Astrocyte of the hippocampus (primary cell): Measurements from ENCODE around the gene AUNIP.

Source experiments
- DNase-seq: peaks from one replicate; pipeline ENCODE4 v3.0.0; 2011; ENCODE audit warnings: low read depth, low spot score

The AUNIP gene

DNA sequence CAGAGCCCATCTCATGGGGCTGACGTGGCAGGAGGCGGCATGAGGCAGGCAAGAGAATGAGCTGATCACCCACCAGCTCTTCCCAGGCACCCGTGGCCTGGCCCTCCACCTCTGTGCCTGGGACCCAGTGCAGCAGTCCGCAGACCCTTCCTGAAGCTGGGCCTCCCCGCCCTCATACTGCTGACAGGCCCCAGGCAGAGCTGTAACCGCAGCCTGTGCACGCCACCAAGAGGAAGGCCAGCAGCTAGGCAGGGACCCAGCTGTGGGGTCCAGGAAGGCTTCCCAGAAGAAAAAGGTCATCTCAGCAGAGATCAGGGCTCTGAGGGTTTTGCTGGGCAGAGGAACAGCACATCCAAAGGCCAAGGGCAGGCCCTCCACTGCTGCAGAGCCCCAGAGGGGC lies 49.3 kb downstream of the AUNIP start:
- DNase-seq, result no peak

DNA sequence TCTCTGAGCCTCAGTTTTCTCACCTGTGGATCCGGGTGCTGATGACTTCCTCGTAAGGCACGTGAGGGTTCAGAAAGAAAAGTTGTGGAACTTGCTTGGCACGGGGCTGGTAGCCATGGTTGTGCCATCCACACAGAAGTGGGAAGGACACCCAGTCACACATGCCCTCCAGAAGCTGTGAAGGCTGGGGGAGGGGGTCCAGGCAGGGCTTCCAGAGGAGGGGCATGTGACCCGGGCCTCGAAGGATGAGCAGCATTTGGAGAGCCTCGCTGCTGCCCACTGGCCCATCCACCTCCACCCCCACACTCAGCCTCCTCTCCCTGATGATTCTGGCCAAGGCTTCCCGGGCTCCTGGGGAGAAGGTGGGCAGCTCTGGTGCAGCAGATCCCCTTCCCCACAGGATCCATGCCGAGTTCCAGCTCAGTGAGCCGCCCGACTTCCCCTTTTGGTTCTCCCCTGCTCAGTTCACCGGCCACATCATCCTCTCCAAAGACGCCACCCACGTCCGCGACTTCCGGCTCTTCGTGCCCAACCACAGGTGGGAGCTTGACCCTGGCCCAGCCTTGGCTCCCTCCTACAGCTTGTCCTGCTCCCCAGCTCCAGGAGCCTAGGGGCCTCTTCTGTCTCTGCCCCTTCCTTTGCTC lies 49.9 kb downstream of the AUNIP start:
- DNase-seq, result no peak

DNA sequence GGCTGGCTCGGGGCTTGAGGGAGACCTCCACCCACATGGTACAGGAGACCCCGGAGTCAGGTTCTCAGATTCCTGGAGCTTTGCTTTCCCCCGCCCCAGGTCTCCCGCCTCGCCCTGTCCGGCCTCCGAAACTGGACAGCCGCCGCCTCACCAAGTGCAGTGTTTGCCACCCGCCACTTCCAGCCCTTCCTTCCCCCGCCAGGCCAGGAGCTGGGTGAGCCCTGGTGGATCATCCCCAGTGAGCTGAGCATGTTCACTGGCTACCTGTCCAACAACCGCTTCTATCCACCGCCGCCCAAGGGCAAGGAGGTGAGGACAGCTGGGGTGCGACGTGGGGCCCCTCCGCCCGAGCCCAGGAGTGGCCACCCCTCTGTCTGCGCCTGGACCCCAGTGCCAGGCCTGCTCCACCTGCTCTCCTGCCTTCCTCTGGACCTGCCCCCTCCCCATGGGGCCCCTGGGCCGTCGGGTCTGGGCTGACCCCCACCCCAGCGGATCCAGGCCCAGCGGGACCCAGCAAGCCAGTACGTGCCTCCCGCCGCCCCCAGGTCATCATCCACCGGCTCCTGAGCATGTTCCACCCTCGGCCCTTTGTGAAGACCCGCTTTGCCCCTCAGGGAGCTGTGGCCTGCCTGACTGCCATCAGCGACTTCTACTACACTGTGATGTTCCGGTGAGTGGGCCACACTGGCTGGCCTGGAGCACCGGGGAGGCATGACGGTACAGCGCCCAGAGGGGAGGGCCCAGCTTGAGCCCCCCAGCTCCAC lies 50.6 kb downstream of the AUNIP start:
- no peak for DNase-seq

DNA sequence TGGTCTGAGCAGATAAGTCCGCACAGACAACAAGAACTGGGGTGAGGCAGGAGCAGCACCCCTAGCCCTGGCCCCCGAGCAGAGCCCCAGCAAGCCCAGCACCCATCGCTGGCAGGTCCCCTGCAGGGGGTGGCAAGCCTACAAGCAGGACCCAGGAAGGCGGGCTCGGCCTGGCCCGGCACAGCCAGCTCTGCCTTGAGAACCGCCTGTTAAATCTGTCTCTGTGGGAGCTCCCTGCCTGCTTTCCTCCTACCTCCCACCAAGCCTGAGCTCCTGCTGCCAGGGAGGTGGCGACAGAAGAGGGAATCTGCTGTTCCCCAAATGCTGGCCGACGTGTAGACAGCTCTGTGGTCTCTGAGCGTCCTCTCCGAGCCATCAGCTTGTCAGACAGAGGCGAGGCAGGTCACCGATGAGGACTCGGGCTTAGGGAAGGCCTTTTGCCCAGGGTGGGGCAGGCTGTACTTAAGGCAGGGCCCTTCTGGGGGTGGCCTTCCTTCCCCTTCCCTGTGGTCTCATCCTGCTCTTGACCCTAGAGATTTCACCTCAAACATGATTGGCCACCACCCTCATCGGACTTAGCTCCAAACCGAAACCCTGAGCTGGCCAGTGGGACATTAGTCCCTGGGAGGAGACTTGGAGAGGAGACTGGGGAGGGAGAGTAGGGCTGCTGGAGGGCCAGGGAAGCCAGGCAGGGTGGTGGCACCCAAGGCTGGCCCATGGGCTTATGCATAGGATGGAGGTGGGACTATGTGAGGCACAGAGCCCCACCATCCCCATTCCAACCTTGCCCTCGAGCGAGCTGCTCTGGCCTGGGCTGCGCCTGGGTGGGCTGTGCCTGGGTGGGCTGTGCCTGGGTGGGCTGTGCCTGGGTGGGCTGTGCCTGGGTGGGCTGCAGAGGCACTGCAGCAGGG lies 51.5 kb downstream of the AUNIP start:
- DNase-seq, result no peak

DNA sequence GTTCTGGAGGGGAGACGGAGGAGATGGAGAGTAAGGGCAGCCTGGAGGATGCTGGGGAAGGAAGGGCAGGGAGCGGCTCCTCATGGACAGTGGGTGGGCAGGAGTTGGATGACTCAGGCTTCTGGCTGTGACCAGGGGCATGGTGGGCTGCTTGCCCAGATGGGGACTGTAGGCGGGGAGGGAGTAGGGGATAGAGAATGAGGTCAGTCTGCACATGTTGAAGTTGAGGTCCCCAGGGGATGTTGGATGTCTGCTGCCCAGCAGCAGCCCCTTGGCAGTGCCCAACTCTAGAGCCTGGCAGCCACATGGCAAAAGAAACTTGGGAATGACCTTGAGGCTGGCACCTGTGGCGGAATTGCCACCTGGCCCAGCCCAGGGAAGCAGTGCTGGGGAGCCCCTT lies 52.8 kb downstream of the AUNIP start:
- DNase-seq, result peak; percentile 80

DNA sequence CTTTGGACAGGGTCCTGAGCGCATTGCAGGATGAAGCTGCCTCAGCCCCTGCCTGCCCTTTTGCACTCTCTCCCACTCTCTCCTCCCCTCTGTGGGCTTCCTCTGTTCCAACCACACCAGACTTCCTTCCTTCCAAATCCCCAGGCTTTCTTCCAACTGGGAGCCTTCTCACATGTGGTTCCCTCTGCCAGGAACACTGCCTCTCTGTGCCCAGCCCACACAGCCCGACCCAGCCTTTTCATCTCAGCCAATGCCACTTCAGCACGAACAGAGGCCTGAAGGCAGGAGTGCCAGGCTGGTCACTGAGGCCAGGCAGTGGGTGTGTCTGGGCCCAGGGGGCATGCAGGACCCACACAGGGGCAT lies 53.4 kb downstream of the AUNIP start:
- peak; percentile 77 for DNase-seq

DNA sequence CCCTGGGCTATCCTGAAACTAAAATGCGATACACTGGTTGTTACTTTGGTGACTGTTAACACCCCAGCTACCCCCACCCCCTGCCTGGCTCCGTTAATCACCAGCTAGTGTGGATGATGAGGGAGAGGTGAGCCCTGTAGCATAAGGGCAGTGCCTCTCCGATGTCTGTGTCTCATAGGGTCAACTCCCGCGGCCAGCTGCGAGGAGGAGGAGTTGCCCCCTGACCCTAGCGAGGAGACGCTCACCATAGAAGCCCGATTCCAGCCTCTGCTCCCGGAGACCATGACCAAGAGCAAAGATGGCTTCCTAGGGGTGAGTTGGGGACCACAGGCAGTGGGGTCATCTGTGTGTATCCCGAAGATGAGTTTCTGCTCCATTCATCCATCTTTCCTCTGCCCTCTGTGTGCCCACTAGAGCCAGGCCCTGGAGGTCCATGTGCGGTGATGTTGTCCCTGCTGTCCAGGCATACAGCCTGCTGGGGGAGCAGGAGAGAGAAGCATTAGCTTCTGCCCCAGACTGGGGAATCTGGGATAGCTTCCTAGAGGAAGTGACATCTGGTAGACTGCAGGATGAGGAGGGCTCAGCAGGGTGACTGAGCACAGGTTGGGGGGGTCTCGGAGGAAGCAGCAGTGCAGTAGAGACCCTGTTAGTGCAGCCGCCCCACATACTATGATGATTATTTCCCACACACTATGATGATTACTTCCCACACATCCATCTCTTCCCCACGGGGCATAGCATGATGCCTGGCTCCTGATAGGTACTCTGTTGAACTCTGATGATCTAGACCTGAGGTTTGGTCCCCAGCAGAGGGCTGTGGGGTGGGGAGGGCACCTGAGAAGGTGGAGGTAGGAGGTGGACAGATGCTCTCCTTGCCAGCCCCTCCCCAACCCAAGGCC lies 54.0 kb downstream of the AUNIP start:
- DNase-seq, result no peak

DNA sequence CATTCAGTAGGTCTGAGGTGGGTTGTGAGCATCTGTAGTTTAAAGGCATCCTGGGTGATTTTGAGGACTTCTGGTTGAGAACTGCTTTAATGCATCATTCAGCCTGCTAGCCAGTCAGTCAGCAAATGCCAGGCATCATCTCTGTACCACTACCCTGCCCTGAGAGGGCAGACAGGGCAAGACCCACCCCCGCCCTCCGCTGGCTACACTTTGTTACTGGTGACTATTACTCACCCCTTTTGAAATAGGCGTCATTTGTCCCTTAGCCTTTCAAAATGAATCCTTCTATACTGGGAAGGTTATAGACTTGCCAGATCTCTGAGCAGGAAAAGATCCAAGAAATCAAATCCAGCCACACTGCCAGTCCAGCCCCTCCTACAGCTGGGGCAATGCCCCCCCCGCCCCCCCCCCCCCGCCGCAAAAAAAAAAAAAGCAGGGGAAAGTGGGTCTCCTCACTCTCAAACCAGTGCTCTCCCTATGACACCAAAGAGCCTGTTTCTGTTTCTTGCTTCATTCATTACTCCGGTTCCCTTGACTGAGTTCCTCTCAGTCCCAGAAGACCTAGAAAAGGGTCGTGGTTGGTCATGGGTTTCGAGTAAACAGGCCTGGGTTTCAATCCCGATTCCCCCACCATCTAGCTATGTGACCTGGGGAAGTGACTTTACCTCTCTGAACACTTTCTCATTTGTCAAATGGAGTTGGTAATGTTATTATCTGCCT lies 54.9 kb downstream of the AUNIP start:
- DNase-seq, result peak; percentile 50

DNA sequence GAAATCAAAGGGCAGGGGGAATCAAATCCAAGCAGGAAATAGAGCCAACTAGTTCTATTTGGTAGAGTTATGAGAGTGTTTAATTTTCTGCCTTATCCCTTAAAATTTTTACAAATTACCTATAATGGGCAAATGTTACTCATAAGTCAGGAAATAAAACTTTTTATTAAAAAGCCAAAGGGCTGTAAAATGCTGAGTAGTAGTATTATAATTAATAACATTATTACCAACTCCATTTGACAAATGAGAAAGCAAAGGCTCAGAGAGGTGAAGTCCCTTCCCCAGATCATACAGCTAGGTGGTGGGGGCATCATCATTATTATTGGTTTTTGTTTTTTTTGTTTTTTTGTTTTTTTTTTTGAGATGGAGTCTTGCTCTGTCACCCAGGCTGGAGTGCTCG lies 55.9 kb downstream of the AUNIP start:
- no peak for DNase-seq

DNA sequence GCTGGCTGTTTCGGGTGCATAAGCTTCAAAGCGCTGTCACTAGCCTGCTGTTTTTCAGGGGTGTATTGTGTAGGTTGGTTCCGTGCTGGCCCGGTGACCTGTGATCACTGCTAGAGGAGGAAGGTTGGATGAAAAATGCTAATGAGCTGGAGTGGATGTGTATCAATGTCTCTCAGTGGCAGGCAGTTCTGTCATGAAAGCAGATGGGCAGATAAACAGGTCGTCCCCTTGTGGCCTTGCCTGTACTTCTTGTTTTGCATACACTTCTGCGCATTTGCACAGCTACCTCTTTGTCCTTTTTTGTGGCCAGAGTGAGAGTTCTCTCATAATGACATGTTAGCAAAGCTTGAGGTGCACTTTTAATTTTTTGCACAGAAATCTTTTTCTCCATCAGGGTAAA lies 56.3 kb downstream of the AUNIP start:
- no peak for DNase-seq

DNA sequence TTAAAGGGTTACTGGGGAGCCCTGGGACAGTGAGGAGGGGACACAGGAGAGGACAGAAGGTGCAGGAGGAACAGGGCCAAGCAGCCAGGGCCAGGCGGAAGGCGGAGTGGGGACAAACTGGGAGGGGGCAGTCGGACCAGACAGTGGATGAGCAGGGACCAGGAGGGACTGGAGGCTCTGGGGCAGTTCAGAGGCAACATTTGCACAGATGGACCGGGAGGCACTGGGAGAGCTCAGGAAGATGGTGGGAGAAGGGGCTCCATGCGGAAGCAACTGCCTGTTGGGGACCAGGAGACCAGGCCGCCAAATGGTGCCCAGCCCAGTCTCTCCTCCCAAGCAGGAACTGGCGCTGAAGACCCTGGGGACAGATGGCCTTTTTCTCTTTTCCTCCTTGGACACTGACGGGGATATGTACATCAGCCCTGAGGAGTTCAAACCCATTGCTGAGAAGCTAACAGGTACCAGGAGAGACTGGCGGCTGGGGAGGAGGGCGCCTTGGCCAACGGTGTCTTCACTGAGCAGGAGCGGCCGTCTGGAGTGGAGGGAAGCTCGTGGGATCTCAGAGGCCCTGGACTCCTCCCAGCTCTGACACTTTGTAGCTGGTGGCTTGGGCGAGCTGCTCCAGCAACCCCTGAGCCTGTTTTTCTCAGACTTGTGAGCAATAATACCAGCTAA lies 58.4 kb downstream of the AUNIP start:
- no peak for DNase-seq

DNA sequence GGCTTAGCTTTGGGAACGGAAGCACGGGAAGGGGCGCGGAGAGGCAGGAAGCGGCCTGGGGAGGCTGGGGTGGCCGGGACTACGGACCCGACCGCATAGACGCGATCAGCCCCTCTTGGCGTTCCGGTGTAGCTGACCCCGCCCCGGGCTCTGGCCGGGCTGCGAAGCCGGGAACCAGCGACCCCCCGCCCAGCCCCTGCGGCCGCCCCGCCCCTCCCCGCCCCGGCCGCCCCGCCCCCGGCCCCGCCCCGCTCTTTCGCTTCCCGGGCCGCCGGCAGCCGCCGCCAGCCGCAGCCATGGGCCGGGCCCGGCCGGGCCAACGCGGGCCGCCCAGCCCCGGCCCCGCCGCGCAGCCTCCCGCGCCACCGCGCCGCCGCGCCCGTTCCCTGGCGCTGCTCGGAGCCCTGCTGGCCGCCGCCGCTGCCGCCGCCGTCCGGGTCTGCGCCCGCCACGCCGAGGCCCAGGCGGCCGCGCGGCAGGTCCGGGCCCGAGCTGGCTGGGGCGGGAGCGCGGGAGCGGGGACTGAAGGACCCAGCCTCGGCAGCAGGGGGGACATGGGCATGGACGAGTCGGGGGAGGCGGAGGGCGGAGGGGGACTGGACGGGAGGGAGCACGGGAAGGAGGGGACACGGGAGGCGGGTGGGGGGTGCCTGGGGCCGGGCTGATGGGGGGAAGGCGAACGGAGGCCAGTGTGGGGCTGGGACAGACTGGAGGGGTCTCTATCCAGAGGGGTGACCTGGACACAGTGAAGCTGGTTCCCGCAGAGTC lies 59.1 kb downstream of the AUNIP start, which contains the start of gene SELENON:
TSS of gene SELENON (plus strand) at position 259 of the 768 bp plus-strand sequence. CDS start at position 297, 38 bp downstream.
- peak; percentile 73 for DNase-seq

DNA sequence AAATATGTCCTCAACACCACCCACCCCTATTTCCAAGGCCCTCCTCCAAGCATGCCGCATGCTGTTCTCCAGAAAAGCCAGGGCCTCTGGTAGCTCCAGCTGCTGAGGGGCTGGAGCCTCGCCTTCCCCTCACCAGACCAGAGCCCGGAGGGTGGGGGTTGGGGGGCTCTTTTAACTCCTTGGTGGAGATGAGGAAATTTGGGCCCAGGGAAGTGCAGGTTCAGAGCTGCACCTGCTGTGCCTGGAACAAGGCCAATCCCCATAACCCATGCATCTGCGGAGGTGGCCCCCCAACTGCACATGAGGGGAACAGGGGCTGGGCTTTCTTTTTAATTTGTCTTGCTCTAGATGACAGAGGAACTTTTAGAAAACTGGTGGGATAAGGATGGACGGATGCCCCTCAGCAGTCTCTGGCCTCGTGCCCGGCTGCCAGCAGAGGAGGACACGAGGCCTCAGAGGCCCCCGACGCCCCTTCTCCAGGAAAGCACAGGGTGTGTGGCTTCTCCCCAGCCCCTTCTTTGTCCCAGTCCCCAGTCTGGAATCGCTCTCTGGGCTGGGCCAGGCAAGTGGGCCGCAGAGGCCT lies 59.8 kb downstream of the AUNIP start:
- no peak for DNase-seq

DNA sequence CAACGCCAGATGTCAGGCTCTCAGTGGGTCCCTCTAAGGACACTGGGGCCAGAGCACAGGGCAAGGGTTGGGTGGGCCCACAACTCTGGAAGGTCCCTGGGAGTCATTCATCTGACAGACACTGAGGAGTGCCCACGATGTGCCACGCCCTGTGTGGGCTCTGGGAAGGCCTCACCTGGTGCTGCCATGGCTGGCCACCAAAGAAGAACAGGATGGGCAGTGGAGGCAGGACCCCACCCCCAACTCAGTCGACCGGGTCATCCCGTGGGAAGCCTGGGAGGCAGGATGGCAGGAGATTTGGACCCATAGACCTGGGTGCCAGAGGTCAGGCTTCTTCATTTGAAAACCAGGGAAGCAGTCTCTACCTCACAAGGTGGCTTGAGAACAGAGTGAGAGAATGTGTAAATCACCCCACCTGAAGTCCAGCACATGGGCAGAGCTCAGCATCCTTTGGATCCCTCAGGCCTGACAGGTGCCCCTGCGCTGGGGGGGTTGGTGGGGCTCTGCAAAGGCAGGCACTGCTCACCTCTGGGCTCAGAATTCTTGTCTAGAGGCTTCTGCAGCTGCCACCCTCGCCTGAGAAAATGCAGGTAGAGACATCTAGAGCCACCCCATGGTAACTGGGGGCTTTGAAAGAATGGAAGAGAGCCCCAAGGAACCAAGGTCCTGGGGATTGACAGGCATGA lies 60.4 kb downstream of the AUNIP start:
- no peak for DNase-seq

DNA sequence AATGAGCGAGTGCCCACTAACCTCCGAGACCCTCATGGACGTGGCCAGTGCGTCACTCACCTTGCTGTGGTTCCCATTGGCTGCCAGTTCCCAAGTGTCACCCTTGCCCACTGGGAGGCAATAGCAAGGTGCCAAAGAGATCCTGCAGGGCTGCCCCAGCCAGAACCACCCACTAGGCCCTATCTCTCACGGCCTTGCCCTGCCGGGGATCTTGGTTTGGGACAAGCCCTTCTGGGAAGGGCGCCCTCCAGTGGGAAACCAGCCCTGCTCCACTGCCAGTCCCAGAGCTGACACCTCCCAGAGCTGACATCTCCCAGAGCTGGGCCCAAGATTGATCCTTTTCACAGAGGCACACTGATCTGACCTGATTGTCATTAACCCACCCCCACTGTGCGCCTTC lies 61.3 kb downstream of the AUNIP start:
- DNase-seq, result no peak

DNA sequence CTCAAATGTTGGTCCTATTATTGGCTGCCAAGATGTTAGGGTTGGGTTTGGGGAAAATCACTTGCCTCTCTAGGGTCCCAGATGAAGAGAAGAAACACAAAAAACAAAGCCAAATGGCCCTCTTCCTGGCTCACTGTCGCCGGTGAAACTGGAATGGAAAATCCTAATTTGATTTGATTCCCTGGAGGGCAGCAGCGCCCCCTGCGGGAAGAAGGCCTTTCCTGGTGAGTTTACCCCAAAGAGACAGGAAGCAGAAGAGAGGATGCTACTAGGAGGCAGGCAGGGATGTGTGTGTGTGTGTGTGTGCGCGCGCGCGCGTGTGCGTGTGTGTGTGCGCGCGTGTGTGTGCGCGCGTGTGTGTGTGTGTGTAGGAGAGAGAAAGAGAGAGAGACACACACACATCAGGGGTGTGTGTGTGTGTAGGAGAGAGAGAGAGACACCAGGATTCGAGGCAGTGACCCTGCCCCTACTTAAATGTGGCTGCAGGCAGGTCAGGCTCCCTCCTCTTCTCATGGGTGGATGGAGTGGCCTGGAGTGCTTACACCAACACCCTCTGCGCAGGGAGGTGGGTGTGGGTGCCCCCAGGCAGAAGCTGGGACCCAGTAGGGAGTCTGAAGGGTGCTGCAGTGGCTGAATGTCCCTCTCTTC lies 62.3 kb downstream of the AUNIP start:
- peak; percentile 87 for DNase-seq

DNA sequence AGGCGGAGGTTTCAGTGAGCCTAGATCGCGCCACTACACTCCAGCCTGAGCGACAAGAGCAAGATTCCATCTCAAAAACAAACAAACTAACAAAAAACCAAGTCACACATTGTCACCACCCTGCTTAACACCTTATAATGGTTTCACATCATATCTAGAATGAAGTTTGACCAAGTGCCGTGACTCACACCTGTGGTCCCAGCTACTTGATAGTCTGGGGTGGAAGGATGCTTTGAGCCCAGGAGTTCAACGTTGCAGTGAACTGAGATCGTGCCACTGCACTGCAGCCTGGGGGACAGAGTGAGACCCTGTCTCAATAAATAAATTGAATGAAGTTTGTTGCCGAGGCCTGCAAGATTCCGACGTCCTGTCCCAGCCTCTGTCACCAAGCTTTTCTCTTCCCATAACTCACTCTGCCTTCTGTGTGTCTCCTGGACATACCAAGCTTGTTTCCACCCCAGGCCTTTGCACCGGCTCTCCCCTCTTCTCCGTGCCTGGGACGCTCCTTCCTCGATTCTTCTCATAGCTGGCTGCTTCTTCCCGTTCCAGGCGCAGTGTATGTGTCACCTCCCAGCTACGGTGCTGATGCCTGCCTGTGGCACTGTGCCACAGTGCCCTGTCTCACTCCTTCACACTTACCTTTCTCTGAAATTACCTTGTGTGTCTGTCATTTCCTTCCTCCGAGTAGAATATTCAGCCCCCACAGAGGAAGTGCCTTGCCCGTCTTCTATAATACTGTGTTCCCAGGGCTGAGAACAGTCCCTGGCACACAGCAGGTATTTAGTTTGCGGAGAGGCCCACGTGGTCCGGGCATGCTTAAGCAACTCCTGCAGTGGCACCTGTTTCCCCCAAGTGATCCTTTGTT lies 63.1 kb downstream of the AUNIP start:
- DNase-seq, result no peak
